ENCODE data around the gene S1PR5. TPM values are rescaled to one million over a fixed set of nuclear protein-coding genes. Genes with fewer than 3 reads are reported as not detected.

Gene S1PR5
- total RNA-seq, 4 donors from 2014 or later: 34.9 to 64.0 (median 42.3) TPM

GRCh38 chr19:10499550-10500246 lies 17.5 kb downstream of the S1PR5 start:
- WGBS, 2 donors: 81 to 84% methylated on average over 18 to 22 of the region's 24 CpGs
- H3K4me3 ChIP-seq (ENCODE audit: low read depth, poor library complexity, severe bottlenecking): no peak overlapping the region
- no peak for TF ChIP-seq POLR2A (IDR thresholded peaks at IDR 0.05)
- TF ChIP-seq CTCF (IDR thresholded peaks at IDR 0.05): no peak
- DNase-seq (ENCODE audit: low spot score in 2 of 2): no peak
- intact Hi-C loops (cut with DNase I; ENCODE audit: low total_unique reads): loop anchor here (10.0 kb wide), 2 partner anchors 55 to 145 kb away; no protein-coding TSS in a partner anchor

DNA sequence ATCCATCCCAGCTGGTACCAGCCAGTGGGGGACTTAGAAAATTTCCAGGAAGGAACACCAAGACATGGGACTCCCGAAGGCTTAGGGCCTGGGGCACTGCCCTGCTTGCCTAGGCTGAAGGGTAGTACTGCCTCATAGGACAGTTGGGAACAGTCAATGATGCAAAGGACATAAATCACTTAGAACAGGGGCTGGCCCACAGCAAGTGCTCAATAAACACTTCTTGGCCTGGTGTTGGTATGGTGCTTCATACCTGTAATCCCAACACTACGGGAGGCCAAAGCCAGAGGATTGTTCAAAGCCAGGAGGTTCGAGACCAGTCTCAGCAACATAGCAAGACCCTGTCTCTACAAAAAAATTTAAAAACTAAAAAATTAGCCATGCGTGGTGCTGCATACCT lies 19.9 kb downstream of the S1PR5 start:
- 94 to 99% methylated on average over 4 of the region's 4 CpGs for WGBS, 2 donors
- TF ChIP-seq CTCF (IDR thresholded peaks at IDR 0.05) (no peak), POLR2A (IDR thresholded peaks at IDR 0.05) (no peak)
- intact Hi-C loops (cut with DNase I; ENCODE audit: low total_unique reads): loop anchor here (10.0 kb wide), 1 partner anchor 147 kb away; no protein-coding TSS in a partner anchor
- no peak for DNase-seq (ENCODE audit: low spot score in 2 of 2)
- no peak overlapping the region for H3K4me3 ChIP-seq (ENCODE audit: low read depth, poor library complexity, severe bottlenecking)

DNA sequence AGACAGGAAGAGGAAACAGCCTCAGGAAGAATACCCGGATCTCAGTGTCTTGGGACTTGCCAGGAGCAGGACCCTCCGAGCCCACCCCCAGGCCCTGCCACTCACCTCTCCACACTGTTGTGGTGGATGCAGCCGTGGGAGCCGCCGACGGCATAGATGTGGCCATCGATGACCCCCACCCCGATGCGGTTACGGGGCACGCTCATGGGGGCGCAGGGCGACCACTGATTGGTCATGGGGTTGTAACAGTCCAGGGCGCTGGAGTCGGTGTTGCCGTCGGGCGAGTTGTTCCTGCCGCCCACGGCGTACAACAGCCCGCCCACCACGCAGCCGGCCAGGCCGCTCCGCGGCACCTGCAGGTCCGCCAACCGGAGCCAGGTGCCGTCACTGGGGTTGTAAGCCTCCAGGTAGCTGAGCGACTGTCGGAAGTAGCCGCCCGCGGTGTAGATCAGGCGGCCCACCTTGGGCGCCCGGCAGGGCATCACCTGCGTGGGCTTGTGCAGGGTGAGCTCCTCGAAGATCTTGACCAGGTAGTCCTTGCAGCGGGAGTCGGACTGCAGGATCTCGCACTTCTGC lies 25.7 kb downstream of the S1PR5 start:
- no peak for DNase-seq (ENCODE audit: low spot score in 2 of 2)
- intact Hi-C loops (cut with DNase I; ENCODE audit: low total_unique reads): loop anchor here (10.0 kb wide), 1 partner anchor 153 kb away; no protein-coding TSS in a partner anchor
- WGBS, 2 donors: 96% methylated on average over 21 to 39 of the region's 43 CpGs
- TF ChIP-seq CTCF (IDR thresholded peaks at IDR 0.05) (no peak), POLR2A (IDR thresholded peaks at IDR 0.05) (no peak)
- H3K4me3 ChIP-seq (ENCODE audit: low read depth, poor library complexity, severe bottlenecking): no peak overlapping the region

GRCh38 chr19:10486551-10486950 lies 30.7 kb downstream of the S1PR5 start:
- TF ChIP-seq CTCF (IDR thresholded peaks at IDR 0.05) (no peak), POLR2A (IDR thresholded peaks at IDR 0.05) (no peak)
- intact Hi-C loops (cut with DNase I; ENCODE audit: low total_unique reads): no loop called here
- no peak for DNase-seq (ENCODE audit: low spot score in 2 of 2)
- 85 to 86% methylated on average over 13 of the region's 13 CpGs for WGBS, 2 donors
- no peak overlapping the region for H3K4me3 ChIP-seq (ENCODE audit: low read depth, poor library complexity, severe bottlenecking)

DNA sequence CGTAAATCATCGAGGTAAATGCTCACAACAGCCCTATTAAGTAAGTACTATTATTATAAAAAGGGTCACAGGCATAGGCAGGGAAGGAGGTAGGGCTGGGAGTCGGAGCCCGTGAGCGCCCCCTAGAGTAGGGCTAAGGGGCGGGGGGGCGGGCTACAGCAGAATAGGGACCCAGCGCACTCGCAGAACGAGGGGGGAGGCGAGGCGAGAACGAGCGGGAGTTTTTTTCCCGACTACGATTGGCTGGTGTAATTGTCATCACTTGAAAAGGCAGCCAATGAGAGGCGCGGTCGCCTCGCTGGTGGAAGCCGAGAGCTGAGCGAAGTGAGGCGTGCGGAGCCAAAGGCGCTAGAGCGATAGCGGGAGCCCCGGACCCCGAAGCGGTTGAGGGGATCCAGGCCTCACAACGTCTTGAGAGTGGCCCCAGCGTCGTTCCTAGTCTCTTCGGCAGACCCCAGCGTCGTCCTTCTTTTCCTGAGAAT lies 38.3 kb downstream of the S1PR5 start:
- intact Hi-C loops (cut with DNase I; ENCODE audit: low total_unique reads): no loop called here
- 0 to 2% methylated on average over 19 to 36 of the region's 36 CpGs for whole genome bisulfite sequencing, 2 donors
- DNase-seq (ENCODE audit: low spot score in 2 of 2): peak; percentile 92 to 98
- TF ChIP-seq POLR2A (IDR thresholded peaks at IDR 0.05) (no peak), CTCF (IDR thresholded peaks at IDR 0.05) (no peak)
- H3K4me3 ChIP-seq (ENCODE audit: low read depth, poor library complexity, severe bottlenecking): peak overlapping the region; percentile 13

Measured in lower leg skin (tissue), 4 donors.